ENCODE results near the gene TSSK3. TPM values are rescaled to one million over a fixed set of nuclear protein-coding genes. Genes with fewer than 3 reads are reported as not detected.

TSSK3 gene
- total RNA-seq, 2 experiments from 2014 or later, result 0.85 to 0.90 TPM

DNA sequence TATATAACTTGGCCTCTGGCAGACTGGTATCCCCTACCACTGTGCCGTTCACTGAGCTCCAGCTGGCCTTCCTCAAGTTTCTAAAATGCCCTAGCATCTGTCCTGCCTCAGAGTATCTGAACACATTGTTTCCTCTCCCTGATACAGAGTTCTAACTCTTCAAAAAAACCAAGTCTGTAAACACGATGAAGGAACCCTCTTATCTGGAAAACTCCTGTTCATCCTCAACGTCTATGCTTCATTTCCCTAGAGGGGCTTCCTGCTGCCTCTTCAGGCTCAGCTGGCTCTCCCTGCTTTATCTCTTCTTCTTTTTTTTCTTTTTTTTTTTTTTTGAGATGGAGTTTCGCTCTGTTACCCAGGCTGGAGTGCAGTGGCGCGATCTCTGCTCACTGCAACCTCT lies 26.3 kb downstream of the TSSK3 start:
- TF ChIP-seq, protein P1, sequence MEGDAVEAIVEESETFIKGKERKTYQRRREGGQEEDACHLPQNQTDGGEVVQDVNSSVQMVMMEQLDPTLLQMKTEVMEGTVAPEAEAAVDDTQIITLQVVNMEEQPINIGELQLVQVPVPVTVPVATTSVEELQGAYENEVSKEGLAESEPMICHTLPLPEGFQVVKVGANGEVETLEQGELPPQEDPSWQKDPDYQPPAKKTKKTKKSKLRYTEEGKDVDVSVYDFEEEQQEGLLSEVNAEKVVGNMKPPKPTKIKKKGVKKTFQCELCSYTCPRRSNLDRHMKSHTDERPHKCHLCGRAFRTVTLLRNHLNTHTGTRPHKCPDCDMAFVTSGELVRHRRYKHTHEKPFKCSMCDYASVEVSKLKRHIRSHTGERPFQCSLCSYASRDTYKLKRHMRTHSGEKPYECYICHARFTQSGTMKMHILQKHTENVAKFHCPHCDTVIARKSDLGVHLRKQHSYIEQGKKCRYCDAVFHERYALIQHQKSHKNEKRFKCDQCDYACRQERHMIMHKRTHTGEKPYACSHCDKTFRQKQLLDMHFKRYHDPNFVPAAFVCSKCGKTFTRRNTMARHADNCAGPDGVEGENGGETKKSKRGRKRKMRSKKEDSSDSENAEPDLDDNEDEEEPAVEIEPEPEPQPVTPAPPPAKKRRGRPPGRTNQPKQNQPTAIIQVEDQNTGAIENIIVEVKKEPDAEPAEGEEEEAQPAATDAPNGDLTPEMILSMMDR (IDR thresholded peaks at IDR 0.05), result no peak
- Mint-ChIP-seq H3K27me3 (no peaks in the 10 kb centered on the region), H3K4me1 (ENCODE audit: low read depth) (peaks cover 16% of the 10 kb centered on the region), H3K9me3 (no peaks in the 10 kb centered on the region), H3K4me3 (no peak overlapping the region), H3K27ac (no peak overlapping the region), H3K36me3 (ENCODE audit: low read depth) (peaks cover 11% of the 10 kb centered on the region)
- CTCF ChIA-PET, result no interaction called here
- ATAC-seq, result no peak
- no peak for DNase-seq
- intact Hi-C loops (cut with micrococcal nuclease), result no loop called here
- POLR2A ChIA-PET, result interaction anchor here (0.9 kb wide), 1 partner anchor 192 kb away, joined by 3 read pairs; no protein-coding TSS in a partner anchor

DNA sequence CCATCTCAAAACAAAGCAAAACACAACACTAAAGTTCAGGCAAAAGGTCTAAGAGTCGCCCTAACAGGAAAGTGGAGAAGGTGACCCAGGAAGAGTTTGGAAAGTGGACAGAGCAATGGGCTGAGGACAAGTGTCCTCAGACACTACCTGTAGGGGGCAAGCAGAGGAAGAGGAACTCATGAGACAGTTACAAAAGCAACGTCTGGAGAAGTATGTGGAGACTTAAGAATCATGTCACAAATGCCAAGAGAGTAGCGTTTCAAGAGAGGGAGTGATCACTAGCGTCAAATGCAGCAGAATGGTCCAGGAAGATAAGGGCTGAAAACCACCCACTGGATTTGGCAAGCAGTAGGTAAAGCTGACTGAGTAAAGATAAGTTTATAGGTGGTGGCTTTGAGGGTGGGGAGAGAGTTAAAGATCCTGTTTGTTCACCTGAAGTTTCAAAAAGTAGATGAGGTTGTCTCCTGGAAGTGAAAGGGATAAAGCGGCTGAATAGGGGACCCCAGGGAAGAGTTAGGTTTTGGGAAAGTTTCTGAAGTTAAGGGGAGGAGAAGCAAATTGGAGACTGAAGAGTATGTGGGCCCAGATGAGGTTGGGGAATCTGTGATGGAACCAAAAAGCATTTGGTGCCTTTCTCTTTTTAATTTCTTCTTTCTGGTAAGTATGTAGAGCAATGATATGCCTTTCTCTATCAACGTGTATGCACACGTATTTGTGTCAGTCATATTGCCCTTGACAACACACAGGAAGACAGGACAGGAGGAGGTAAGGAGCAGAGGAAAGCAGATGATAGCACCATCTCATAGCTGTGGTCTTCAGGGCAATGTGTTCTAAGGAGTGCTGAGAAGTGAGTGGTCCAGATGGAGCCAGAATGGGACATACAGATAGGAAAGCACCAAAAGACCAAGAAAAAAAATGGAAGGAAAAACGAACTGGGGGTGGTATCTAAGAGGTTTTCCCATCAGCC lies 28.8 kb downstream of the TSSK3 start:
- Mint-ChIP-seq H3K9me3 (no peaks in the 10 kb centered on the region), H3K36me3 (ENCODE audit: low read depth) (peaks cover 3% of the 10 kb centered on the region), H3K27ac (no peak overlapping the region), H3K4me3 (no peak overlapping the region), H3K27me3 (no peaks in the 10 kb centered on the region), H3K4me1 (ENCODE audit: low read depth) (peaks cover 22% of the 10 kb centered on the region)
- intact Hi-C loops (cut with micrococcal nuclease), result no loop called here
- ATAC-seq (no peak), DNase-seq (no peak)
- POLR2A ChIA-PET, result interaction anchor here (0.6 to 0.7 kb wide), 2 partner anchors 19 to 317 kb away, joined by 3 read pairs; no protein-coding TSS in a partner anchor
- TF ChIP-seq, protein P1 (IDR thresholded peaks at IDR 0.05), result no peak
- CTCF ChIA-PET, result interaction anchor here (1.2 to 1.3 kb wide), 2 partner anchors 10 to 87 kb away, joined by 3 to 4 read pairs; no protein-coding TSS in a partner anchor

DNA sequence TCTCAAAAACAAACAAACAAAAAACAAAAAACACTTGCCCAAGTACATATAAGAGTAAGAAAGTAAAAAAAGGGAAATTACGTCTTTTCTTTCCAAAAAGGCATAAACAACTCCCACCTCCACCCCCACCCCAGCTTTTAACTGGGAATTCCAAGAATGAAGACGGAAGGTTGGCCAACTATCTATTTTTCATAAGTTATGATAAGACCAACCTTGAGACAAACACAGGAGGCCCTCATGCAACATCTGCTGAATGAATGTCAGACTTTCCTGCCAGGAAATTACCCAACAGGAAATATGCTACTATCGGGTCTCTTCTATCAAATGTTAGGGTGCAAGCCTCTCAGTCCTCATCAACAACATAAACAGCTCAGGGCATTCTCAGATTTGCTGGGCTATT lies 30.0 kb downstream of the TSSK3 start:
- POLR2A ChIA-PET, result interaction anchor here (0.6 to 1.3 kb wide), 3 partner anchors 20 to 318 kb away, joined by 3 to 4 read pairs (median 3); partner anchors contain the start of gene HDAC1
- H3K27me3 Mint-ChIP-seq, result no peaks in the 10 kb centered on the region
- intact Hi-C loops (cut with micrococcal nuclease), result no loop called here
- H3K27ac Mint-ChIP-seq, result peak overlapping the region; percentile 33
- TF ChIP-seq, protein P1 (IDR thresholded peaks at IDR 0.05), result no peak
- H3K9me3 Mint-ChIP-seq, result no peaks in the 10 kb centered on the region
- H3K4me1 Mint-ChIP-seq (ENCODE audit: low read depth), result peaks cover 22% of the 10 kb centered on the region
- DNase-seq, result no peak
- H3K4me3 Mint-ChIP-seq, result peak overlapping the region; percentile 22
- peaks cover 2% of the 10 kb centered on the region for H3K36me3 Mint-ChIP-seq (ENCODE audit: low read depth)
- CTCF ChIA-PET, result interaction anchor here (1.3 kb wide), 1 partner anchor 88 kb away, joined by 3 read pairs; no protein-coding TSS in a partner anchor
- no peak for ATAC-seq

DNA sequence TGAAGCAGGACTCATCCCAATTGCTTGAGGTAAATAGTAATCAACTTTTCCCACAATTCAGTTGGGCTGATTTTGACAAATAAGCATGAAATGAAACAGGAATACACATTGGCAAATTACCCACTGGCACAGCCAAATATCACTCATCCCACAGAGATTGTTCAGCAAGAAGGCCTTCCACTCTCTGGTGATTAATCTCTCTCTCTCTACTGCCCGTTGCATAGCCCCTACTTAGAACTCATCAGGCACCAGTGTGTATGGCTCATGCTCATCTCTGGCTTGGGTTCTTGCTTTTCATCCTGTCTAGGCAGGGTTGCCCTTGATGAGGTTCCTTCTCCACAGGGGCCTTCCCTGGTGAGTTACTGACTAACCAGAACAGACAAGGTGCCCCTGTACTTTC lies 30.8 kb downstream of the TSSK3 start:
- ChIA-PET POLR2A (interaction anchor here (0.7 to 1.9 kb wide), 6 partner anchors 10 to 102 kb away, joined by 3 to 18 read pairs (median 4); partner anchors contain the start of genes HDAC1 and MARCKSL1), CTCF (interaction anchor here (1.0 kb wide), 1 partner anchor 20 kb away, joined by 3 read pairs; no protein-coding TSS in a partner anchor)
- TF ChIP-seq, protein P1 (IDR thresholded peaks at IDR 0.05), result no peak
- H3K27ac Mint-ChIP-seq, result peak overlapping the region; percentile 96
- H3K9me3 Mint-ChIP-seq, result no peaks in the 10 kb centered on the region
- ATAC-seq (no peak), DNase-seq (peak; percentile 21)
- H3K27me3 Mint-ChIP-seq, result no peaks in the 10 kb centered on the region
- intact Hi-C loops (cut with micrococcal nuclease), result no loop called here
- H3K4me1 Mint-ChIP-seq (ENCODE audit: low read depth), result peaks cover 19% of the 10 kb centered on the region
- H3K4me3 Mint-ChIP-seq, result peak overlapping the region; percentile 82
- H3K36me3 Mint-ChIP-seq (ENCODE audit: low read depth), result no peaks in the 10 kb centered on the region

All from activated CD8-positive, alpha-beta T cell treated with anti-CD3 and anti-CD28 coated beads for 36 hours (primary cell).